IMR-90 (cell line): ENCODE data around the gene INSYN1.

Experiments
- BHLHE40 ChIP-seq: fragments of 150-350 bp; IDR thresholded peaks from 2 replicates; pipeline ENCODE4 v1.6.1; 2016; ENCODE audit warnings: mild to moderate bottlenecking, low read depth, low read length
- CTCF ChIP-seq: conservative IDR thresholded peaks from 2 replicates; pipeline ENCODE4 v1.5.1; 2012; ENCODE audit warnings: mild to moderate bottlenecking, low read depth, low read length, improper control_type of control experiment
- ELK1 ChIP-seq: fragments of 150-350 bp; IDR thresholded peaks from 2 replicates; pipeline ENCODE4 v1.6.1; 2016; ENCODE audit warnings: low read depth, mild to moderate bottlenecking, low read length, moderate library complexity, borderline replicate concordance
- FOS ChIP-seq: fragments of 150-350 bp; IDR thresholded peaks from 2 replicates; pipeline ENCODE4 v1.6.1; 2016; ENCODE audit warnings: low read depth, low read length
- MAFK ChIP-seq: IDR thresholded peaks from 2 replicates; pipeline ENCODE4 v1.6.1; 2012; ENCODE audit warnings: low read depth, low read length, improper control_type of control experiment
- POLR2A ChIP-seq: IDR thresholded peaks from 2 replicates; pipeline ENCODE4 v1.6.1; 2012; ENCODE audit warnings: mild to moderate bottlenecking, low read depth, low read length
- RAD21 ChIP-seq: IDR thresholded peaks from 2 replicates; pipeline ENCODE4 v1.6.1; 2012; ENCODE audit warnings: low read length, improper control_type of control experiment
- RFX5 ChIP-seq: IDR thresholded peaks from 2 replicates; pipeline ENCODE4 v1.8.0; 2012; ENCODE audit warnings: low read depth, mild to moderate bottlenecking, low read length, moderate library complexity
- USF2 ChIP-seq: fragments of 150-350 bp; IDR thresholded peaks from 2 replicates; pipeline ENCODE4 v1.6.1; 2017; ENCODE audit warnings: mild to moderate bottlenecking, antibody characterized with exemption, low read length, low read depth

GRCh38 chr15:73718694-73719093 lies 34.5 kb downstream of the INSYN1 start:
- no peak for TF ChIP-seq CTCF
- TF ChIP-seq RFX5 = no peak
- no peak for TF ChIP-seq BHLHE40
- no peak for TF ChIP-seq POLR2A
- no peak for TF ChIP-seq ELK1
- no peak for TF ChIP-seq FOS
- no peak for TF ChIP-seq USF2
- TF ChIP-seq RAD21 = no peak
- no peak for TF ChIP-seq MAFK
